ENCODE measurements around the gene HIP1R. TPM values are rescaled to one million over a fixed set of nuclear protein-coding genes. Genes with fewer than 3 reads are reported as not detected.

Gene HIP1R
- polyA plus RNA-seq, 2 of the 4 experiments (the other 2 are of a cell fraction): 9.0 to 10.6 TPM

- no peak overlapping the region for H3K4me2 ChIP-seq
- 85% methylated on average over 5 of the region's 5 CpGs for whole genome bisulfite sequencing (ENCODE audit: missing lambda C conversion rate)
- no peaks in the 10 kb centered on the region for H3K9me3 ChIP-seq
- no peak for DNase-seq (ENCODE audit: low read depth in 1 of 2, low spot score in 1 of 2)
- FAIRE-seq: no peak
- ChIA-PET CTCF (interaction anchor here (1.0 to 1.1 kb wide), 2 partner anchors 9 to 12 kb away, joined by 4 read pairs; no protein-coding TSS in a partner anchor), POLR2A (no interaction called here)
- ATAC-seq: no peak; a peak in 1 of 6 replicates
- no peak overlapping the region for H3K27ac ChIP-seq
- no peaks in the 10 kb centered on the region for H3K4me1 ChIP-seq
- no peak overlapping the region for H3K4me3 ChIP-seq
- TF ChIP-seq TFCP2L1 (CRISPR knock-in tag; IDR thresholded peaks at IDR 0.05) (no peak), KDM5A (IDR thresholded peaks at IDR 0.05) (no peak), MAFK (IDR thresholded peaks at IDR 0.05; ENCODE audit: partially characterized antibody) (no peak), PHF8 (IDR thresholded peaks at IDR 0.05; ENCODE audit: borderline replicate concordance, low read depth) (no peak), HMGXB4 (CRISPR knock-in tag; IDR thresholded peaks at IDR 0.05; ENCODE audit: borderline replicate concordance) (no peak), CHD4 (IDR thresholded peaks at IDR 0.05; ENCODE audit: borderline replicate concordance) (no peak), ZC3H11A (IDR thresholded peaks at IDR 0.05) (no peak), ZSCAN20 (CRISPR knock-in tag; IDR thresholded peaks at IDR 0.05) (no peak), RFX5 (IDR thresholded peaks at IDR 0.05) (no peak), BCL3 (IDR thresholded peaks at IDR 0.05) (no peak), ESRRA (IDR thresholded peaks at IDR 0.05; ENCODE audit: borderline replicate concordance, low read length) (no peak), MAX (IDR thresholded peaks at IDR 0.05) (no peak)
Observed at GRCh38 chr12:122851820-122852219, 16.6 kb downstream of the HIP1R start.

- no peak overlapping the region for H3K4me3 ChIP-seq
Observed at GRCh38 chr12:122852336-122853275, 17.3 kb downstream of the HIP1R start.

More at GRCh38 chr12:122852336-122853275, 17.3 kb downstream of the HIP1R start:
- no peaks in the 10 kb centered on the region for H3K4me1 ChIP-seq
- H3K9me3 ChIP-seq: no peaks in the 10 kb centered on the region
- DNase-seq (ENCODE audit: low read depth in 1 of 2, low spot score in 1 of 2) (no peak), FAIRE-seq (no peak), ATAC-seq (no peak; a peak in 1 of 6 replicates)
- no peak overlapping the region for H3K4me2 ChIP-seq
- POLR2A ChIA-PET: no interaction called here
- WGBS (ENCODE audit: missing lambda C conversion rate): 78% methylated on average over 16 of the region's 18 CpGs
- no peak overlapping the region for H3K27ac ChIP-seq
- TF ChIP-seq NR3C1 (IDR thresholded peaks at IDR 0.05): no peak
- no peak for TF ChIP-seq ELK1 (IDR thresholded peaks at IDR 0.05; ENCODE audit: low read depth, low read length)
- TF ChIP-seq RAD21 (conservative IDR thresholded peaks at IDR 0.05 in 1 of 2, IDR thresholded peaks at IDR 0.05 in 1 of 2): no peak
- no peak for TF ChIP-seq EP300 (IDR thresholded peaks at IDR 0.05)
- TF ChIP-seq HEYL (CRISPR knock-in tag; IDR thresholded peaks at IDR 0.05): no peak
- TF ChIP-seq NPAS2 (CRISPR knock-in tag; IDR thresholded peaks at IDR 0.05; ENCODE audit: borderline replicate concordance): no peak
- TF ChIP-seq PHF8 (IDR thresholded peaks at IDR 0.05; ENCODE audit: borderline replicate concordance, low read depth): no peak
- TF ChIP-seq MYC (IDR thresholded peaks at IDR 0.05; ENCODE audit: borderline replicate concordance, low read length): no peak
- TF ChIP-seq KDM5A (IDR thresholded peaks at IDR 0.05): no peak
- no peak for TF ChIP-seq CTCF (IDR thresholded peaks at IDR 0.05)
- TF ChIP-seq CBX8 (IDR thresholded peaks at IDR 0.05): no peak
- no peak for TF ChIP-seq FOSL2 (IDR thresholded peaks at IDR 0.05)
- TF ChIP-seq FOSL2 (CRISPR knock-in tag; IDR thresholded peaks at IDR 0.05): no peak
- TF ChIP-seq HOXB13 (CRISPR knock-in tag; IDR thresholded peaks at IDR 0.05; ENCODE audit: low read depth): no peak
- no peak for TF ChIP-seq RCOR1 (IDR thresholded peaks at IDR 0.05; ENCODE audit: low read depth, low read length)
- CTCF ChIA-PET: interaction anchor here (1.0 to 1.6 kb wide), 3 partner anchors 8 to 100 kb away, joined by 4 to 9 read pairs (median 4); no protein-coding TSS in a partner anchor

Measured in A549 (cell line).